GM23338 (cell line): ENCODE results near the gene ACYP2. TPM values are rescaled to one million over a fixed set of nuclear protein-coding genes. Genes with fewer than 3 reads are reported as not detected.

ENCODE experiments used
- ATAC-seq: fragments of 200-7000 bp; cut with Tn5 transposase; 3 replicates; pipeline ENCODE4 v1.9.1; 2020
- DNase-seq: peaks from one replicate; pipeline ENCODE4 v3.0.0-alpha.2; 2015; ENCODE audit warnings: low spot score
- H2AFZ ChIP-seq: fragments of 200-600 bp; sonication (generic); 2 replicates; pipeline ENCODE4 v1.8.0; 2016; ENCODE audit warnings: antibody characterized with exemption, mild to moderate bottlenecking, moderate library complexity
- H3F3A ChIP-seq: fragments of 200-600 bp; sonication (generic); replicated peaks from 2 replicates; pipeline ENCODE4 v1.8.0; 2017; ENCODE audit warnings: antibody characterized with exemption, mixed run types, low read depth
- H3K27ac ChIP-seq: fragments of 200-600 bp; sonication (generic); 2 replicates; pipeline ENCODE4 v1.6.1; 2016; ENCODE audit warnings: low read depth
- H3K27me3 ChIP-seq: fragments of 200-600 bp; sonication (generic); 2 replicates; pipeline ENCODE4 v1.8.0; 2016; ENCODE audit warnings: mild to moderate bottlenecking, mixed run types, moderate library complexity; ENCODE audit not compliant: insufficient read depth
- H3K36me3 ChIP-seq: fragments of 200-600 bp; sonication (generic); 2 replicates; pipeline ENCODE4 v1.8.0; 2016; ENCODE audit warnings: mild to moderate bottlenecking; ENCODE audit not compliant: insufficient read depth
- H3K4me1 ChIP-seq: fragments of 200-600 bp; sonication (generic); 2 replicates; pipeline ENCODE4 v1.8.0; 2016; ENCODE audit warnings: mild to moderate bottlenecking, moderate library complexity; ENCODE audit not compliant: insufficient read depth
- H3K4me2 ChIP-seq: fragments of 200-600 bp; sonication (generic); 2 replicates; pipeline ENCODE4 v1.7.1; 2017; ENCODE audit warnings: mixed run types
- H3K4me3 ChIP-seq: fragments of 200-600 bp; sonication (generic); 2 replicates; pipeline ENCODE4 v1.6.1; 2016; ENCODE audit warnings: mixed run types
- H3K79me2 ChIP-seq: fragments of 200-600 bp; sonication (generic); replicated peaks from 2 replicates; pipeline ENCODE4 v1.8.0; 2017; ENCODE audit warnings: mild to moderate bottlenecking; ENCODE audit not compliant: insufficient read depth
- H3K9me2 ChIP-seq: fragments of 200-600 bp; sonication (generic); 2 replicates; pipeline ENCODE4 v1.8.0; 2017; ENCODE audit not compliant: insufficient read depth
- H4K20me1 ChIP-seq: fragments of 200-600 bp; sonication (generic); replicated peaks from 2 replicates; pipeline ENCODE4 v1.8.0; 2017; ENCODE audit warnings: mild to moderate bottlenecking; ENCODE audit not compliant: insufficient read depth
- H3K27ac Mint-ChIP-seq: 2 replicates; pipeline ENCODE4 v1.8.0; 2020; ENCODE audit warnings: inconsistent platforms, mild to moderate bottlenecking, moderate library complexity, mixed read lengths
- H3K27me3 Mint-ChIP-seq: 3 replicates; pipeline ENCODE4 v1.8.0; 2022; ENCODE audit warnings: low read depth, mild to moderate bottlenecking, moderate library complexity, mixed read lengths, inconsistent platforms; ENCODE audit not compliant: insufficient read depth, poor library complexity
- H3K36me3 Mint-ChIP-seq: 3 replicates; pipeline ENCODE4 v1.8.0; 2021; ENCODE audit warnings: low read depth, mild to moderate bottlenecking, inconsistent platforms, moderate library complexity, mixed read lengths
- H3K4me1 Mint-ChIP-seq: 3 replicates; pipeline ENCODE4 v1.8.0; 2020; ENCODE audit warnings: mild to moderate bottlenecking, inconsistent platforms, mixed read lengths
- H3K4me3 Mint-ChIP-seq: 3 replicates; pipeline ENCODE4 v1.8.0; 2021; ENCODE audit warnings: moderate library complexity, mild to moderate bottlenecking, inconsistent platforms, mixed read lengths
- H3K9me3 Mint-ChIP-seq: 3 replicates; pipeline ENCODE4 v1.8.0; 2020; ENCODE audit warnings: moderate library complexity, mild to moderate bottlenecking, inconsistent platforms, mixed read lengths
- EZH2 ChIP-seq: fragments of 200-600 bp; sonication (generic); IDR thresholded peaks from one replicate; pipeline ENCODE4 v1.8.0; 2017; ENCODE audit warnings: antibody characterized with exemption, mild to moderate bottlenecking, low read depth; ENCODE audit not compliant: unreplicated experiment
- EZH2phosphoT487 ChIP-seq: fragments of 200-600 bp; sonication (generic); IDR thresholded peaks from one replicate; pipeline ENCODE4 v1.8.1; 2018; ENCODE audit warnings: antibody characterized with exemption; ENCODE audit not compliant: unreplicated experiment
- NANOG ChIP-seq: IDR thresholded peaks from 2 replicates; pipeline ENCODE4 v1.6.1; 2016; ENCODE audit warnings: antibody characterized with exemption, borderline replicate concordance
- ZNF114 ChIP-seq: fragments of 250-450 bp; sonication (Bioruptor Pico); IDR thresholded peaks from 2 replicates; pipeline ENCODE4 v1.5.0; 2020; ENCODE audit warnings: mild to moderate bottlenecking, moderate library complexity
- ZNF331 ChIP-seq: fragments of 250-450 bp; sonication (Bioruptor Pico); IDR thresholded peaks from 2 replicates; pipeline ENCODE4 v1.5.0; 2020; ENCODE audit warnings: low read depth, mild to moderate bottlenecking, moderate library complexity
- polyA plus RNA-seq: library from polyadenylated mRNA; unstranded; fragments of >200 nt; fragmentation: Nextera tagmentation; extraction: Ambion mirVana; gene quantifications from 2 replicates; pipeline ENCODE4 v1.2.1, GENCODE V29; 2016
- total RNA-seq: library from RNA; depleted of rRNA; stranded (reverse); fragments of >200 nt; shearing (Covaris generic); gene quantifications from 2 replicates; pipeline ENCODE4 v1.2.3, GENCODE V29; 2014
- TF ChIP-seq, protein P1 (sequence below), 2 experiments: fragments of 200-600 bp in 1 of 2; sonication (generic) in 1 of 2; conservative IDR thresholded peaks; 2 replicates each; pipeline versions ENCODE4 v1.5.1 to v1.6.1; 2016 to 2017; ENCODE audit warnings: antibody characterized with exemption in 2 of 2, low read depth in 2 of 2, mild to moderate bottlenecking in 2 of 2, moderate library complexity in 1 of 2
- TF ChIP-seq, protein P2 (sequence below): IDR thresholded peaks from one replicate; pipeline ENCODE4 v1.6.1; 2018; ENCODE audit warnings: antibody characterized with exemption; ENCODE audit not compliant: unreplicated experiment

ACYP2 gene
- total and polyA plus RNA-seq, 2 experiments from 2014 or later = 2.3 to 15.5 TPM

DNA sequence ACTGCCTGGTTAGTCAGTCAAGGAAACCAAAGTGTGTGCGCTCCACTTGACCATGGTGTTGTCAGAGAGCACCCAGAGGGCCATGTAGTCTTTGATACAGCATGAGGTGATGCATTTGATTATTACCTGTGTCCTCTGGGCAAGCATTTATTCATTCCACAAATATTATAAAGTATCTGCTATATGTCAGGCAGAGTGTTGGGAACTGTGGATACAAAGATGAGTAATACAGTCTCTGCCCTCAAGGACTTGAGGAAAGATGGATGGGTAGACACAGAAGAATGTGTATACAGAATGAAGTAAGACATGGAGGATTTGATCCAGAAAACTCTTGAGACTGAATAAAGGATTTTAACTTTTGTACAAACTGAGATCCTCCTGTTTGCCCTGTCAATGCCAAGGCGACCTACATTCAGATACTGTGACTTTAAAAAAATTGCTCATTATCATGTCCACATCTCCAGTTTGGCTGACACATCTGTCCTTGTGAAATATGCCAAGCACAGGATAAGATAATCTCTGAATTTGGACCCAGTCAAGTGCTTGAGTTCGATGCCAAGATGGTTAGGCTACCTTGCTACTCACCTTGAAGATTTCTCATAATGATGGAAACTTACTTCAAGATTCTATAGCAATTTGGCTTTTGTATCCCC, 50.8 kb downstream of the ACYP2 start:
- Mint-ChIP-seq H3K4me1 (no peaks in the 10 kb centered on the region), H3K27me3 (no peaks in the 10 kb centered on the region), H3K27ac (no peak overlapping the region), H3K9me3 (no peaks in the 10 kb centered on the region), H3K4me3 (no peak overlapping the region), H3K36me3 (no peaks in the 10 kb centered on the region)
- no peak for TF ChIP-seq EZH2phosphoT487
- H3K4me1 ChIP-seq = no peaks in the 10 kb centered on the region
- H2AFZ ChIP-seq = no peak overlapping the region
- H3F3A ChIP-seq = no peaks in the 10 kb centered on the region
- no peak for ATAC-seq
- H3K27ac ChIP-seq = no peak overlapping the region
- no peak overlapping the region for H3K4me2 ChIP-seq
- no peak for DNase-seq
- H3K4me3 ChIP-seq = no peak overlapping the region
- H3K36me3 ChIP-seq = no peaks in the 10 kb centered on the region
- H3K9me2 ChIP-seq = no peaks in the 10 kb centered on the region
- H3K79me2 ChIP-seq = no peaks in the 10 kb centered on the region
- no peaks in the 10 kb centered on the region for H4K20me1 ChIP-seq
- H3K27me3 ChIP-seq = no peaks in the 10 kb centered on the region

DNA sequence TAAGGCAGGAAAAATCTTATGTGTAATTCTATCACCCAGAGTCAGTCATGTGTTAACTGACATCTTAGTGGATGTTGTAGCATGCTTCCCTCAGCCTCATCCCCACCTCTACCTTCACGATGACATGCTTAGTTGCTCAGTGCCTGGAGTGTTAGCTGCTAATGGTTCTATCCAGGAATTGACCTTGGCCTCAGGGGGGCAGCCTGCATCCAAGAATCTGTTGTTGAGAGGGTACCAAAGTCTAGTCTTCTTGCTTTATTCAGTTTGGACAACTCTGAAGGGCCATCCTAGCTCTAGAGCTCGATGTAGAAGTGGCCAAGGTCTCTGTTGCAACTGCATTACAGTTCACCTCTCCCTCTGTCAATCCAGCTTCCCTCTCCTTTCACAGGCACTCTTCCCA, 61.2 kb downstream of the ACYP2 start:
- Histone ChIP-seq H3K79me2 (no peaks in the 10 kb centered on the region), H3K36me3 (no peaks in the 10 kb centered on the region), H3K4me3 (no peak overlapping the region), H4K20me1 (no peaks in the 10 kb centered on the region), H3F3A (no peaks in the 10 kb centered on the region), H3K9me2 (0 out of 2 replicates have a peak, but pooled peaks cover 9% of the 10 kb centered on the region), H3K4me1 (no peaks in the 10 kb centered on the region), H3K27ac (no peak overlapping the region), H3K4me2 (no peak overlapping the region), H2AFZ (peak overlapping the region; percentile 63; the same call in 1 of the 2 replicates), H3K27me3 (no peaks in the 10 kb centered on the region)
- Mint-ChIP-seq H3K4me1 (no peaks in the 10 kb centered on the region), H3K9me3 (no peaks in the 10 kb centered on the region; the same call in 2 of the 3 replicates), H3K36me3 (no peaks in the 10 kb centered on the region), H3K27ac (no peak overlapping the region), H3K27me3 (no peaks in the 10 kb centered on the region), H3K4me3 (no peak overlapping the region)
- ATAC-seq = peak; percentile 96
- DNase-seq = peak; percentile 72
- TF ChIP-seq ZNF331 (no peak), ZNF114 (CRISPR knock-in tag) (no peak), EZH2 (no peak)
- TF ChIP-seq, protein P1, sequence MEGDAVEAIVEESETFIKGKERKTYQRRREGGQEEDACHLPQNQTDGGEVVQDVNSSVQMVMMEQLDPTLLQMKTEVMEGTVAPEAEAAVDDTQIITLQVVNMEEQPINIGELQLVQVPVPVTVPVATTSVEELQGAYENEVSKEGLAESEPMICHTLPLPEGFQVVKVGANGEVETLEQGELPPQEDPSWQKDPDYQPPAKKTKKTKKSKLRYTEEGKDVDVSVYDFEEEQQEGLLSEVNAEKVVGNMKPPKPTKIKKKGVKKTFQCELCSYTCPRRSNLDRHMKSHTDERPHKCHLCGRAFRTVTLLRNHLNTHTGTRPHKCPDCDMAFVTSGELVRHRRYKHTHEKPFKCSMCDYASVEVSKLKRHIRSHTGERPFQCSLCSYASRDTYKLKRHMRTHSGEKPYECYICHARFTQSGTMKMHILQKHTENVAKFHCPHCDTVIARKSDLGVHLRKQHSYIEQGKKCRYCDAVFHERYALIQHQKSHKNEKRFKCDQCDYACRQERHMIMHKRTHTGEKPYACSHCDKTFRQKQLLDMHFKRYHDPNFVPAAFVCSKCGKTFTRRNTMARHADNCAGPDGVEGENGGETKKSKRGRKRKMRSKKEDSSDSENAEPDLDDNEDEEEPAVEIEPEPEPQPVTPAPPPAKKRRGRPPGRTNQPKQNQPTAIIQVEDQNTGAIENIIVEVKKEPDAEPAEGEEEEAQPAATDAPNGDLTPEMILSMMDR (conservative IDR thresholded peaks at IDR 0.05; ENCODE audit: low read depth in 2 of 2) = peak; percentile 71 to 95

DNA sequence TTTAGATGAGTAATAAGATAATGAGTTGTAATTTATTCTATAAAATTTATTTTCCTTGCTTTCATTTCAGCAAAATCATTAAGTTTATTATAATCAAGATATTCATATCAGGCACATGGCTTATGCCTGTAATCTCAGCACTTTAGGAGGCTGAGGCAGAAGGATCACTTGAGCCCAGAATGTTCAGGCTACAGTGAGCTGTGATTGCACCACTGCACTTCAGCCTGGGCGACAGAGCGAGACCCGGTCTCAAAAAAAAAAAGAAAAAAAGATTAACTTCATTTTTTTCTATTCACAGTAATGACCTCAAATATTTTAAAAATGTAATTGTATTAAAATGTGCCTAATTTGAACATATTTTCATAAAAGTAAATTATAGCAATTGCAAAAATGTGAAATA, 67.9 kb downstream of the ACYP2 start:
- H3K36me3 ChIP-seq = no peaks in the 10 kb centered on the region
- Mint-ChIP-seq H3K4me1 (0 out of 3 replicates have a peak, but pooled peaks cover 2% of the 10 kb centered on the region), H3K27ac (no peak overlapping the region), H3K9me3 (0 out of 3 replicates have a peak, but pooled peaks cover 4% of the 10 kb centered on the region), H3K27me3 (no peaks in the 10 kb centered on the region), H3K36me3 (no peaks in the 10 kb centered on the region), H3K4me3 (no peak overlapping the region)
- 0 out of 2 replicates have a peak, but pooled peaks cover 4% of the 10 kb centered on the region for H3K9me2 ChIP-seq
- ATAC-seq = no peak
- H2AFZ ChIP-seq = no peak overlapping the region
- DNase-seq = no peak
- H4K20me1 ChIP-seq = no peaks in the 10 kb centered on the region
- H3K4me1 ChIP-seq = no peaks in the 10 kb centered on the region
- no peak overlapping the region for H3K4me2 ChIP-seq
- H3F3A ChIP-seq = no peaks in the 10 kb centered on the region
- no peaks in the 10 kb centered on the region for H3K79me2 ChIP-seq
- H3K27me3 ChIP-seq = no peaks in the 10 kb centered on the region
- H3K27ac ChIP-seq = no peak overlapping the region
- H3K4me3 ChIP-seq = no peak overlapping the region
- TF ChIP-seq, protein P2, sequence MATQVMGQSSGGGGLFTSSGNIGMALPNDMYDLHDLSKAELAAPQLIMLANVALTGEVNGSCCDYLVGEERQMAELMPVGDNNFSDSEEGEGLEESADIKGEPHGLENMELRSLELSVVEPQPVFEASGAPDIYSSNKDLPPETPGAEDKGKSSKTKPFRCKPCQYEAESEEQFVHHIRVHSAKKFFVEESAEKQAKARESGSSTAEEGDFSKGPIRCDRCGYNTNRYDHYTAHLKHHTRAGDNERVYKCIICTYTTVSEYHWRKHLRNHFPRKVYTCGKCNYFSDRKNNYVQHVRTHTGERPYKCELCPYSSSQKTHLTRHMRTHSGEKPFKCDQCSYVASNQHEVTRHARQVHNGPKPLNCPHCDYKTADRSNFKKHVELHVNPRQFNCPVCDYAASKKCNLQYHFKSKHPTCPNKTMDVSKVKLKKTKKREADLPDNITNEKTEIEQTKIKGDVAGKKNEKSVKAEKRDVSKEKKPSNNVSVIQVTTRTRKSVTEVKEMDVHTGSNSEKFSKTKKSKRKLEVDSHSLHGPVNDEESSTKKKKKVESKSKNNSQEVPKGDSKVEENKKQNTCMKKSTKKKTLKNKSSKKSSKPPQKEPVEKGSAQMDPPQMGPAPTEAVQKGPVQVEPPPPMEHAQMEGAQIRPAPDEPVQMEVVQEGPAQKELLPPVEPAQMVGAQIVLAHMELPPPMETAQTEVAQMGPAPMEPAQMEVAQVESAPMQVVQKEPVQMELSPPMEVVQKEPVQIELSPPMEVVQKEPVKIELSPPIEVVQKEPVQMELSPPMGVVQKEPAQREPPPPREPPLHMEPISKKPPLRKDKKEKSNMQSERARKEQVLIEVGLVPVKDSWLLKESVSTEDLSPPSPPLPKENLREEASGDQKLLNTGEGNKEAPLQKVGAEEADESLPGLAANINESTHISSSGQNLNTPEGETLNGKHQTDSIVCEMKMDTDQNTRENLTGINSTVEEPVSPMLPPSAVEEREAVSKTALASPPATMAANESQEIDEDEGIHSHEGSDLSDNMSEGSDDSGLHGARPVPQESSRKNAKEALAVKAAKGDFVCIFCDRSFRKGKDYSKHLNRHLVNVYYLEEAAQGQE = no peak
- TF ChIP-seq NANOG (no peak), ZNF331 (no peak)
